HEK293T (cell line): ENCODE data around the gene HAGHL.
"Not testable (repeated sequence)": the region's sequence is repeated elsewhere in the genome, so short reads cannot be mapped to it uniquely, and the experiment has no call there.

ENCODE experiments used
- BHLHE40 ChIP-seq: fragments of 450-650 bp; IDR thresholded peaks from 2 replicates; pipeline ENCODE4 v1.6.1; 2016; ENCODE audit warnings: mild to moderate bottlenecking, moderate library complexity, borderline replicate concordance
- CTBP1 ChIP-seq: fragments of 450-650 bp; IDR thresholded peaks from 2 replicates; pipeline ENCODE4 v1.6.1; 2016; ENCODE audit warnings: borderline replicate concordance
- ELF4 ChIP-seq: fragments of 450-650 bp; IDR thresholded peaks from 2 replicates; pipeline ENCODE4 v1.6.1; 2017; ENCODE audit warnings: antibody characterized with exemption
- NFRKB ChIP-seq: fragments of 450-650 bp; IDR thresholded peaks from 2 replicates; pipeline ENCODE4 v1.6.1; 2016; ENCODE audit warnings: mild to moderate bottlenecking, moderate library complexity
- SP1 ChIP-seq: fragments of 450-650 bp; IDR thresholded peaks from 2 replicates; pipeline ENCODE4 v1.6.1; 2017
- SUZ12 ChIP-seq: fragments of 450-650 bp; IDR thresholded peaks from 2 replicates; pipeline ENCODE4 v1.6.1; 2016; ENCODE audit warnings: mild to moderate bottlenecking
- TARDBP ChIP-seq: fragments of 450-650 bp; IDR thresholded peaks from 2 replicates; pipeline ENCODE4 v1.6.1; 2016

DNA sequence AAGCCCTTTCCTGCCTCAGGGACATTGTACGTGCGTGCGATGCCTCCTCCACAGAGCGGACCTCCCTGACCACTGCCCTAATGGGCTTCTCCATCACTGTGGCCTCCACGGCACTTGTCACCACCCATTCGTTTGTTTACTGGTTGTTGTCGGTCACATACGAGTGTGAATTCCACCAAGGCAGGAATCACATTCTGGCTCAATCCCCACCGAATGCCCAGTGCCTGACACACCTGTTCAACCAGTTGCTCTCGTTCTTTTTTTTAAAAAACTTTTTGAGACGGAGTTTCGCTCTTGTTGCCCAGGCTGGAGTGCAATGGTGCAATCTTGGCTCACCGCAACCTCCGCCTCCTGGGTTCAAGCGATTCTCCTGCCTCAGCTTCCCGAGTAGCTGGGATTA is 35.7 kb upstream of the HAGHL start:
- TF ChIP-seq NFRKB, SP1, CTBP1, TARDBP, SUZ12, ELF4, BHLHE40: not testable (repeated sequence)
